D341Med (cell line): Measurements from ENCODE around the gene RUSC2.
A peak's percentile ranks its signal among the peaks of the same experiment; 100 is the strongest.
"Not testable (repeated sequence)": the region's sequence is repeated elsewhere in the genome, so short reads cannot be mapped to it uniquely, and the experiment has no call there.

ENCODE experiments used
- DNase-seq: peaks from one replicate; pipeline ENCODE4 v3.0.0; 2012; ENCODE audit warnings: low spot score

Gene RUSC2

DNA sequence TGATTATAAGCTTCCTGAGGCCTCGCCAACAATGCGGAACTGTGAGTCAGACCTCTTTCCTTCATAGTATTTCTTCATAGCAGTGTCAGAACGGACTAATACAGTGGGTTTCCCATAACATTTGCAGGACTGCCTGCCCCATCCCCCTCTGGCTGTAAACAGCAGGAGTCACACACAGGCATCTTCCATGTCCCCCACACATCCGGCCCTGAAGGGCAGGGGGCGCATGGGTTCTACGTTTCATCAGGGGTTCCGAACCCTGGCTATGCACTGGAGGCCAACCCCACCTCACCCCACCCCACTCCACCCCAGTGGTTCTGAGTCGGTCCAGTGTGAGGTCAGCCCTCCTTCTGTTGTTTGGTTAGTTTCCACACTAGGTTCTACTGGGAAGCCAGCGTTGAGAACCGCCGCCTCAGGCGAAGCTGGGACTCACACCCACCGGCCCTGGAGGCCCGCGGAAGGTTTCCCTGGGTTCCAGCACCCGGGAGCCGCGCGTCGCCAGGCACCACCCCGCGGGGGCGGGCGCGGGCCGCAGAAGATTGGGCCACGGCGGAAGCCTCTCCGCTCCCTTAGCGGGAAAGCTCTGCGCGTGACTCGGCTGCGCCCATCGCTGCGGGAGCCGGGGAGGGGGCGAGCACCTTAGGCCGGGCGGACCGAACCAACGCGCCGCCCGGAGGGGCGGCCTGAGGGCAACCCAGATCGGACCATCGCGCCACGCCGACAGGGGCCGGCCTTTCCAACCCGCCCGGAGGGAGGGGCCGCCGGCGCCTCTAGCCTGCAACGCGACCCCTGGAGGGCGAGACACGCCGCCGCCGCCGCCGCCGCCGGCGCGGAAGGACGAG is at the start of gene RUSC2:
Gene RUSC2 (plus strand): TSS at position 799 of the 842 bp plus-strand sequence. CDS start 56,411 bp downstream, outside the sequence.
- DNase-seq, result peak; percentile 88

DNA sequence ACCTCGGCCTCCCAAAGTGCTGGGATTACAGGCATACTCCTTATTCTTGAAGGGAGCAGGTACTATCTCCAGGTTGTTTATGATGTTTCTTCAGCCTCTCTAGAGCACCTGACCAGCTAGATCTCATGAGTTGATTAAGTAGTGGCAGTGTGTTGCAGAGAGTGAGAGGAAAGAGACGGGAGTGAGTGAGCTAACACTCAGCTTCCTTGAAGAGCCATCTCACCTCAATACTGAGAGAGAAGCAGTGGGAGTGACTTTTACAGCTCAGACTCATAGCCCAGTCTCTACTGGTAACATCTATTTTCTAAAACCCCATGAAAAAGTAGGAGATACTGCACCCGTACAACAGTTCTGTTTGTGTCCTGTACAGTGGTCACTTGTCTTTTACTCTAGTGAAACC is 43.9 kb upstream of the RUSC2 start:
- DNase-seq, result no peak

- no peak for DNase-seq
Observed at GRCh38 chr9:35448496-35448895, 41.4 kb upstream of the RUSC2 start.

DNA sequence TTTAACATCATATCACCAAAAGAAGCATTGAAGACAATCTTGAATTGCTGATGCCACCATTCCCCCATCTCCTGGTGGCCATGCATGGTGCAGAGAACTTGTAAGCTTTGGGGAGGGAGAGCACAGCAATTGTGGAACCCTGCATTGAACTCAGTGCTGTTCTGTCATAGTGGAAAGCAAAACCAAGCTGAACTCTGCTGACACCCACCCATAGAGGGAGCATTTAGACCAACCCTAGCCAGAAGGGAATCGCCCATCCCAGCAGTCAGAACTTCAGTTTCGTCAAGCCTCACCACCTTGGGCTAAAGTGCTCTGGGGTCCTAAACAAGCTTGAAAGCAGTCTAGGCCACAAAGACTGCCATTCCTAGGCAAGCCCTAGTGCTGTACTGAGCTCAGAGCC is 37.4 kb upstream of the RUSC2 start:
- no peak for DNase-seq

DNA sequence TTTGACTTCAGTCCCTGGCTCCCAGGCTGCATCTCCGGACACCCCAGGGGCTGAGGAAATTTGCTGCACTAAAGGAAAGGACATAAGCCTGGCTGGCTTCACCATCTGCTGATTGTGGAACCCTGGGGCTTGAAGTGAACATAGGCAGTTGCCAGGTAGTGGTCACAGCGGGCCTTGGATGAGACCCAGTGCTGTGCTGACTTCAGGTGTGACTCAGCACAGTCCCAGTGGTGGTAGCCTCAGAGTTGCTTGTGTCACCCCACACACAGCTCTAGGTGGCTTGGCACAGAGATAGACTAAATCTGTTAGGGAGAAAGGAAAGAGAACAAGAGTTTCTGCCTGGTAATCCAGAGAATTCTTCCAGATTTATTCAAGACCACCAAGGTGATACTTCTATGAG is 36.1 kb upstream of the RUSC2 start:
- no peak for DNase-seq

- no peak for DNase-seq
Observed at GRCh38 chr9:35464141-35465025, 25.5 kb upstream of the RUSC2 start.

DNA sequence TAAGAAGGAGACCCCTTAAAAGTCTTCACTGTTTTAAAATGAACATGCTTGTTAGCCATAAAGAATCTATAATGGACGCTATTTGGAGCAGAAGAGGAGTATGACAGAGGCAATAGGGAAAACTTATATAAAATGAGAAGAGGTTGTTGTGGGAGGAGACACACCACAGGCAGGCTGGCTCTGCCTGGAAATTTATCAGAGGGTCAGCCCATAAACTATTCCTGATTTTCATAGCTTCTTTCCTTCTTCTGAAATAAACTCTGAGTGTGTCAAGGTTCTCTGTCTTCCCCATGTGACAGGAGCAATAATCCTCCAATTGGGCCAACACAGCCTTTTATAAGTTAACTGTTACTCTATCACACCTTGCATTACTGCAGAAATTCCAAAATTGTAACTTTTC is 19.6 kb upstream of the RUSC2 start:
- DNase-seq, result no peak

DNA sequence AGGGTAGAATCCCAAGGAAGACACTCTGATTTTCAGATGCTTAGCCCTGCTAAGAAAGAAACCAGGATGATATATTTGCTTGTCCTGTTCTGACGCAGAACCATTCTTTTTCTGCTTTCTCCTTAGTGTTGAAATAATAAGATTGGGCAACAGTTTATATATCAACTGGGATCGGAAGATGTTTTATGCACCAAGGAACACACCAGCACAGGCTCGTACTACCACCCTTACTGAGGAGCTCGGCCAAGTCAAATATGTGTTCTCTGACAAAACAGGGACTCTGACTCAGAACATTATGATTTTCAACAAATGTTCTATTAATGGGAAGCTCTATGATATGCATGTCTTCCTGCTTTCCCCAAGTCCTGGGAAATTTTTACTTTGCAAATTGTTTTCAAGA is 19.0 kb upstream of the RUSC2 start:
- no peak for DNase-seq

DNA sequence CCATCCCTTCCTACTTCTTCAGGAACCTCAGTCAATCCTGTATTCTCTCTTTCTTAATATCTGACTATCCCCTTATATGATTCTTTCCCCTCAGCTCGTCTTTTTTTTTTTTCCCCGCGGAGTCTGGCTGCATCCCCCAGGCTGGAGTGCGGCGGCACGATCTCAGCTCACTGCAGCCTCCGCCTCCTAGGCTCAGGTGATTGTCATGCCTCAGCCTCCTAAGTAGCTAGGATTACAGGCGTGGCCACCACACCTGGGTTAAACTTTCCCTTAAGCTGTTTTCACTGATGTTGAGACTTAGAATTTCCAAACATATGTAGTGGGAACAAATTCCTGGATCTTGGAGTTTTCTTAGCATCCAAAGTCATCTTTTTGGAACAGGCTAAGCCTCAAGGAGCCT is 13.3 kb upstream of the RUSC2 start:
- DNase-seq, result no peak

GRCh38 chr9:35477211-35477855 is 12.6 kb upstream of the RUSC2 start:
- peak; percentile 76 for DNase-seq

DNA sequence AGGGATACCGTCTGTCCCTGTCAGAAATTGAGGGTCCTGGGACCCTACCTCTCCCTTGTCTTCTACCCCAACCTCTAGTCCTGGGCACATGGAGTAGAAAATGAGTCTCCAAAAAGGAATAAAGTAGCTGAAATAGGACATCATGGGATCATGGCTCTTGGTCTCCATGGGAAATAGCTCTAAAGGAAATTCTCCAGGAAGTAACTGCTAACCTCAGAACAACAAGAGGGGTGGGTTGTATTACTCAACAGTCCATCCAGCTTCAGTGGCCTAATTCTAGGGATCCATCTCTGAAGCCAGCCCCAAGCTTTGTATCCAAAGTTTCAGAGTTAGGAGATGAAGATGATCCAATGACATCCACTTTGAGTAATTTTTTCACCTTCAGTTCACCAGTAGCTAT is 11.0 kb upstream of the RUSC2 start:
- DNase-seq, result no peak

DNA sequence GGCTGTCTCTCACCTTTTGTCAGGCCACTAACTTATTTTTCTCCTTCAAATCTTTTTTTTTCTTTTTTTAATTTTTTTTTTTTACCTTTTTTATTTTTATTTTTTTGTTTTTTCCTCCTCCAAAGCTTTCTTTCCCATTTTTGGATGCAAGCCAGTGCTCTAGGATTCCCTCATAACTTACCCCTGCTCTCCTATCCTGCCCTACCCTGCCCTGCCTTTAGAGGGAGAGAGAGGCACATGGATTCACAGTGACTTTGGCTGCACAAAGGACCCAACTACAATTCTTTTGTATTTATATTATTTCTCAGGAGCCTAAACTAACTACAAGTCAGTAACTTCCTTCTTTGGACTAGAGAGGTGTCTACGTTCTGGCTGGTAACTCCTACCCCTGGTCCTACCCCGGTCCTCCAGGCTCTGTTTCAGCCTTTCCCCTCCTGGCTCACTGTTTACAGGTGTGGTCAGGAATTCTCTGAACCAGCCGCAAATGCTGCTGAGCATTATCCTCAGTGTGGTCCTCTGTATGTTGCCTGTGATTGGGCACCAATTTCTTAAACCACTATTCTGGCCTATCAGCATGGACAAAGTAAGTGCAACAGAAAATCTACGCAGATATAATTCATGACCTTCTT is 8.4 kb upstream of the RUSC2 start:
- peak; percentile 60 for DNase-seq

DNA sequence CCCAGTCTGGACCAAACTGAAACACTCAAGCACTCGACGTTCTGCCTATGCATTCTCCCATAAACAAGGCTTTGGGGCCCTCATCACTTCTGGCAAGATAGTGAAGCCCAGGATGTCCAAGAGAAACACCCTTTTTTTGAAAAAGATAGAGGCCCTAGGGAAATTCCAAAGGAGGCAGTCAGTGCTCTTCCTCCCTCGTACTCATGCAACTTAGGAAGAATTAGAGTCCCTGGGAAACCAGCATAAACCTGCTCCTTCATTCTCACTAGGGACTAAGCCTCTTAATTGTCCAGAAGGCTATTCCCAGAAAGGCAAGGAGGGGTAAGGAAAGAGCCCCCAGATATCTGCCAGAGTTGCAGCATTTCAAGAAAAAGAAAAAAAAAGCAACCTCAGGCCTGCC is 7.8 kb upstream of the RUSC2 start:
- DNase-seq, result no peak

DNA sequence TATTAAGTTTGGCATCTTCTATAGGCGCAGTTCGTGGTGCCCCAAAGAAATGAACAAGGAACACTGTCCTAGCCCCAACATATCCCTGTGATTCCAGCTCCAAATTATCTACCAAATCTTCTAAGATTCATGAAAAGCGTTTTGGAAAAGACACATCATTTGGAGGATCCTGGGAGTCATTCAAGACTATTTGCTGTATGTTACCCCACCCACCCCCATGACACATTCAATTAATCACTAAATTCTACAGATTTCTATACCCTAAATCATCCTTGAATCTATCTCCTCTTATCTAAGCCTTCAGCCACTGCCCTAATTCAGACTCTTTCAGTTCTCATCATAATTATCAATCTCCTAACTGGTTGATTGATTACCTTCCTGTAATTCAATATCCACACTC is 5.5 kb upstream of the RUSC2 start:
- no peak for DNase-seq

- DNase-seq, result no peak
Observed at GRCh38 chr9:35487081-35487480, 2.8 kb upstream of the RUSC2 start.

- DNase-seq, result no peak
Observed at GRCh38 chr9:35488021-35488420, 1.9 kb upstream of the RUSC2 start.

- DNase-seq, result no peak
Observed at GRCh38 chr9:35488566-35489312, 1.2 kb upstream of the RUSC2 start.

DNA sequence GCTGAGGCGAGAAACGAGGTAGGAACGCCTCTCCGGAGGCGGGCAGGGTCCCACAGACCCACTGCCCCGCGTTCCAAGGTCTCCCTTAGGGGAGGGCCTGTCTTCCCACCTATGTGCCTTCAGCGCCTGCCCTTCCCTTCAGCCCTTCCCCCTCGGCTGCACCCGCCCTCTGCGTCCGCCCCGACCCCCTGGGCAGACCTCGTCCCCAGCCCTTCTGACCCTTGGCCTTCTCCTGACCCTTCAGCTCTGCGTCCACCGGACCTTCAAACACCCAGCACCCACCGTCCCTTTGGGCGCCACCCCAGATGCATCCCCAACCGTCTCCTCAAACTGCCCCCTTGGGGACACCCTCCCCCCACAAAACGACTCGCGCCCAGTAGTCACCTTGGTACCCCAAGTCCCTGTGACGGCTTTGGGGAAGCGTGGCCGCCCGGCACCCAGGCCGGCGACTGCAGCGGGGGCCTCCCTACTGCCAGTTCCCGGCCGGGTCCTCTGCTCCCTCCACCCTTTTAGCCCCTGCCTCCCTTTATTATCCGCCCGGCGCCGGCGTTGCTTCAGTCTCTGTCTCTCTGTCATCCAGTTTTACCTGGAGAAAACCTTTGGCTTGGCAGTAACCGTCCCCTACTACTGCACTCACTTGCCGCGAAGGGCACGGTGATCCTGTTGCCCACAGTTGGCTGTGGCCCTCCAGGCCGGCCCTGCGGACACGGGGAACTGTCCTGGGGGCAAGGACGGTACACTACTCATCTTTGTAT is 421 bp downstream of the RUSC2 start:
- DNase-seq, result peak; percentile 34

DNA sequence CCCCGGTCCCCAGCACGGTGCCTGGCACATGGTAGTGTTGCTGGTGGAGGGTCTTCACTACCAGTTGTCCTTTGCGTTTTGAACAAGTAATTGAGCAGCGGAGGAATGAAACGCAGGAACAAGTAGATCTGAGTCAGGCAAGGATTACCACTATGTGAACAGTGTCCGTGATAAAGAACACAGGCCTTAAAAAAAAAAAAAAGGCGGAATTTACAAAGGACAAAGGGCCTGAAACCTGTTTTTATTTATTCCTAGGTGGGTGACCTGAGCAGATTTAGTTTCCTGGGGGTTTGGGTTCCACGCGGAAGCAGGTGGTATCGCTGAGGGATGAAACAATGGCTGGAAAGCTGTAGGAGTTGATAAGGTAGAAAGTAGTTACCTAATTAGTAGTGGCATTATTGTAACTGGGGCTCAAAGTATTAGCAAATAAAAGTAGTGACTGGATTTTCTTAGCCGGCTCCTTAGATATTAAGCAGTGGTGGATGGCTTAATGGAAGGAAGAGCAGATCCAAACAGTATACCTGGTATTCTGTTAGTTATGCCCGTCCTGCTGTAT is 1.1 kb downstream of the RUSC2 start:
- no peak for DNase-seq

- not testable (repeated sequence) for DNase-seq
Observed at GRCh38 chr9:35493119-35493518, 3.2 kb downstream of the RUSC2 start.
